ENCODE measurements around the gene SLC38A9.

DNA sequence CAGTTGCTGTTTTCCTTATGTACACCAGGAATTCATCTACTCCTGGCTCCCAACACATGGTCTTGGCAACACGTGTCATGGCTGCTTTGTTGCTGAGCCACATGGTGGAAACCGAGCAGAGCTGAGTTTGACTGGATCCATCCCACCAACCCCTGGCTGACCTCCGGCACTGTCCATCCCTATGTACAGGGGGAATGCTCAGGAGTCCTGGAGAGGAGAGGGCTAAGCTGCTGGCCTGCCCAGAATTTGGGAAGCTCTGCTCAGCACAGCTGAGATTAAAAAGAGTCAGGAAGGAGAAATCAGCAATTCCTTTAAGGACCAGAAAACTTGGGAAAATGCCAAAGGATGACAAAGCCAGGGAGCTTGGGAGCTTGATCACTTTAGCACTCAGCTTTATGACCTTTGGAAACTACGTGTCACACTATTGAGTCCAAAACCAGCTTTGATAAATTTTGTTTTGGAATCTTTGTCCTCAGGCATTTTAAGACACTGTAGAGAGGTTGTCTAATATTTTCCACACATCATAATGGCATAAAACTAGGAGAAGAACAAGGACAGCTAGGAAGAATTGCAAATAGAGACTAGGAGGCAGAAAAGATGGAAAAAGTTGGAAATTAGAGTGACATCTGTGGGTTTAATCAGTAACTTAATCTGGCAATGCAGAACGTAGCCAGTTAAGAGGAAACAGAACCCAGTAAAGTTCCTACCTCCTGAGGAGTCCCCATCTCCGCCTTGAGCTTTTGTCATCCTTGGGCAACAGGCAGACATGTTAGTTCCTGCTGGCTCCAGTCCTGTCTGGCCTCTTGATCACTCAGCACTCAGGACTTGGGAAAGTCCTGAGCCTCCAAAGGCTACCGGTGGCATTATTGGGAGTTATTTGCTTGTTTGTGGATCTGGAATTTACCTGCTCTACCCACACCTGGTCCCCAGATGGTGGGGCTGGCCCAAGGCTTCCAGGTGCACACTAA lies 114.8 kb downstream of the SLC38A9 start:
- TF ChIP-seq EZH2 (IDR thresholded peaks at IDR 0.05) (no peak), POLR2AphosphoS5 (IDR thresholded peaks at IDR 0.05; ENCODE audit: borderline replicate concordance, low read depth, low read length) (no peak), FOXP2 (optimal IDR thresholded peaks at IDR 0.05; ENCODE audit: control extremely low read depth, extremely low read length, insufficient read depth) (no peak)
